GM18511 (cell line): ENCODE results near the gene PLXNB3.

Experiments
- ATAC-seq: cut with Tn5 transposase; IDR thresholded peaks from one replicate; pipeline ENCODE4 v1.9.1; 2021; ENCODE audit warnings: mild to moderate bottlenecking, moderate library complexity; ENCODE audit not compliant: unreplicated experiment

PLXNB3 gene

DNA sequence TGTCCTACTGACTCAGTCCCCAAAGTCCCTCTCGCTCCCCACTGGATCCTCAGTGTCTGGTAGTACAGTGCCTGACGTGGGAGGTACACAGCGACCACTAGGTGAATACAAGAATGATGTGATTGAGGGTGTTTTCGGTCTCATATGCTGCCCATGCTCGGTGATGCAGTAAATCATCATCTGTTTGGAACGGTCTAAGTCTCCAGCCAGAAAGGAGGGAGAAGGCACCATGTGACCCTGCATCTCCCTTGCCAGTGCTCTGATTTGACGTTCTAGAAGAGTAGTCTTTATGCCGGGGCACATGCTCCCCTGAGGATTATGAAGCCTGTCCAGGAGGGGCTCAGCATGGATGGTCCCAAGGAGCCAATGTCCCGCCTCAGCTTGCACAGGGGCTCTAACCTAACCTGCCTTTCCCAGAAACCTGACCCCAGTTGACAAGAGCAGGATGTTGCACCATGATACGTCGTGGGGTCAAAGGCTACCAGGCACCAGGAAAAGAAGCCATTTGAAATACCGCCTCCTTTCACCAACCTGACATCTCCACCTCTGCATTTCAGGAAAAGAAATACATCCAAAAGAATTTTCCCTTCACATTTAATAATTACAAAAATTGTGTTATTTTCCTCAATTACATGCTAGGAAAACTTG, 13.8 kb upstream of the PLXNB3 start:
- no peak for ATAC-seq

DNA sequence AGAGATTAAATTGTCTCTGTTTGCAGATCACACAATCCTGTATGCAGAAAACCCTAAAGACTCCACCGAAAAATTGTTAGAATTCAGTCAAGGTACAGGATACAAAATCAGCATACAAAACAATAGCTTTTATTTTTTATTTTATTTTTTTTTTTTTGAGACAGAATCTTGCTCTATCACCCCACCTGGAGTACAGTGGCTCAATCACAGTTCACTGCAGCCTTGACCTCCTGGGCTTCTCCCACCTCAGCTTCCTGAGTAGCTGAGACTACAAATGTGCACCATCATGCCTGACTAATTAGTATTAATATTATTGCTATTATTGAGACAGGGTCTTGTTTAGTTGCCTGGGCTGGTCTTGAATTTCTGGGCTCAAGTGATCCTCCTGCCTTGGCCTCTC, 8.9 kb upstream of the PLXNB3 start:
- ATAC-seq, result no peak

DNA sequence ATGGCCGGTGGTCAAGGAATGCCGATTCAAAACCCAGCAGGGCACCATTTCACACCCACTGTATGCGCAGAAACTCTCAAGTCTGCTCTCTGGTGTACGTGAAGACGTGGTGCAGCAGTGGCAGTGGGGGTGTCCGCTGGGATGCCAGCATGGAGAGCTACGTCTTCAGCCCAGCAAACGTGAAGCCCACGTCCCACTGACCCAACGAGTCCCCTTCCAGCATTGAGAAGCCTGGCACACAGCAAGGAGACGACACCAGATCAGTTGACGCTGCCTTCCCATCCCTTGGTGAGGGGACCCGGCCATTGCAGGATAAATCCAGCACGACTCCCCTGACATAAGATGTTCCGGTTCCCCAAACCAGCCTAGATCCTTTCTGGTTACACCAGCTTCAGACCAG, 2.2 kb upstream of the PLXNB3 start:
- ATAC-seq, result no peak

DNA sequence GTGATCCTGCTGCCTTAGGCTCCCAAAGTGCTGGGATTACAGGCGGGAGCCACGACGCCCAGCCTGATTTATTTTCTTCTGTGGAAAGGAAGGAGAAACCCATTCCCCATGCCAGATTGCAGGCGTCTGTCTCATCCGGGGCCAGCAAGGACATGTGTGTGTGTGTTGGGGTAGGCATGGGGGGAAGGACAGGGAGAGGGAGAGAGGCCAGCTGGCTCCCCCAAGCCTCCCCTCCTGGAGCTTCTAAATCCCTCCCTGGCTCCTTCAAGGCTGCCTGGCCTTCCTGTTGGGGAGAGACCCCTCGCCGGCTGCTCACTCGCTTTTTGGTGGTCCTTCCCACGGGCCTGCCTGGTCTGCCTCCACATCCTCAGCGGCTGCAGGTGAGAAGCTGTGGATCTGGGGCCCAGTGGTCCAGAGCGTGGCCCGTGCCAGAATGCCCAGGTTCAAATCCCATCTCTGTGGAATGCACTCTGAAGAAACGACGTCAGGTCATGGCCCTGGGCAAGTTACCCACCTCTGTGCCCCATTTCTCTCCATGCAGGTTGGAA, 1.3 kb upstream of the PLXNB3 start:
- no peak for ATAC-seq

DNA sequence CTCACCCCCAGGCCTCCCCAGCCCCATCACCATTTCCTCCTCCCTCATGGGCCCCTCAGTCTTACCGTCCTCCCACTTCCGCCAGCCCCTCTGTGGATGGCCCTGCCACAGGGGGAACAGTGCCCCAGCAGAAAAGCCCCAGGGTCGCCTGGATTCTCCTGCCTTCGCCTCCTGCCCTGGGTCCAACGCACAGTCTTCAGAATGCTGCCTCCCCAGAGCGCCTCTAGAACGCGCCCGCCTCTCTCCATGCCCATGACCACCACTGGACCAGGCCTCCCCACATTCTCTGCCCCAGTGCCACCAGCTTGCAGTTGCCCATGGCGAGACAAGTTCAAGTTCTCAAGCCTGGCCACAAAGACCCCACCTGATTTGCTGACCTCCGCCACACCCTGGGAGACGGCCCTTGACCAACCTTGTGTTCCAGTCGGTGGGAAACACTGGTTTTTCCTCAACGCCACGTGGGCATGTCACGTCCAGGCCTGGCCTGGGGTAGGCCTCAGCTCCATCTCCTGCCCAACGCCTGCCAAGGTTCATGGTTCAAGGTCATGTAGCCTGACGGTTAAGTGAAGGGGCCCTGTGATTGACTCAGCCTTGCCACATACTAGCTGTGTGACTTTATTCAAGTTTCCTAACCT, 634 bp upstream of the PLXNB3 start:
- no peak for ATAC-seq

DNA sequence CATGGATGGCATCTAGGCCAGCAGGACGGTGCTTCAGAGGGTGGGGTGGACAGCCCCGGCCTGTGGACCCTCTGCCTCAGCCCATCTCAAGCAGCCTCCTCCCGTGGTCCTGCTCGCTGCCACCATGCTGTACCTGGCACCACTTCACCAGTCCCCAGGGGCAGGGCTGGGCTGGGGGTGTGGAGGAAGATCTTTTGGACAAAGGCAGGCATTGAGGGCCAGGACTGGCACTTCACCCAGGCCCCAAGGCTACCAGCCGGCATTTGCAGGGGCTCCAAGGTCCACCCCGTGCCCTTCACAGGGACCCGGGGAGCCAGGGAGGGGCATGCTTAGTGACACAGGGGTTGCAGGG, 713 bp downstream of the PLXNB3 start:
- no peak for ATAC-seq

DNA sequence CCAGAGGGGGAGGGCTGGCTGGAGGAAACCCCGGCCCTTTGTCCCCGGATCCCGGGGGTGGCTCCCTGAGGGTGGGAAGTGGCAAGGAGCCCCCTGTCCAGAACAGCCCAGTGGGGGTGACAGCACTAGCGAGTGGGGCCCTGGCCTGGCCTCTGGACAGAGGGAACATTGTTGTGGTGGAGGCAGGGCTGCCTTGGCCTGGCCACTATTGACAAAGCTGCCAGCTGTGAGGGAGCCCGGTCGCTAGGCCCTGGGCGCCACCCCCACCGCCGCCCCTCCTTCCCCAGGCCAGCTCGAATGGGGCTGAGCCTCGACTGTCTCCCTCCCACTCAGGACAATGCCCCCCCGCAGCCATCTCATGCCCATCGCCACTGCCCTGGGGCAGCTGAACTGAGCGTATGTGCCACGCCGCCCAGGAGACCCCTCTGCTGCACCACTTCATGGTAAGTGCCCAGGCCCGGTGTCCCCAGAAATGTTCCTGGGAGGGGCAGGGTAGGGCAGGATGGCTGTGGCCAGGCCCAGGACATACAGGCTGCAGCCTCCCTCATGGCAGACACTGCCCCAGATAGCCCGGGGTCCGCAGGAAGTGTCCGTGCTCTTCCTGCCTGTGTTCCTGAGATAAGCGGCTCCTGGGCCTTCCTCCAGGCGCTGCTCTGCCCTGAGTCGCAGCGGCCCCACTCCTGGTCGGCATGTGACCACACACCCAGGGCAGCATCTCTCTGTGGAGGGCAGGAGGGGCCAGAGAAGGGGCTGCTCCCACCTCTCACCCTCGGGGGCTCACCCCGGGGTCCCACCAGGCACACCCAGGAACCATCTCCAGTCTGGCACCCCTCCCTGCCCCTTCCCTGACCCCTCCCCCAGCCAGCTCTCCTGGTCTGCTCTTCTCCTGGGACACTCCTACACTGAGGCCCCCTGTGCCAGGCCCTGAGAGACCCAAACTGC, 1.4 kb downstream of the PLXNB3 start:
- ATAC-seq, result no peak

DNA sequence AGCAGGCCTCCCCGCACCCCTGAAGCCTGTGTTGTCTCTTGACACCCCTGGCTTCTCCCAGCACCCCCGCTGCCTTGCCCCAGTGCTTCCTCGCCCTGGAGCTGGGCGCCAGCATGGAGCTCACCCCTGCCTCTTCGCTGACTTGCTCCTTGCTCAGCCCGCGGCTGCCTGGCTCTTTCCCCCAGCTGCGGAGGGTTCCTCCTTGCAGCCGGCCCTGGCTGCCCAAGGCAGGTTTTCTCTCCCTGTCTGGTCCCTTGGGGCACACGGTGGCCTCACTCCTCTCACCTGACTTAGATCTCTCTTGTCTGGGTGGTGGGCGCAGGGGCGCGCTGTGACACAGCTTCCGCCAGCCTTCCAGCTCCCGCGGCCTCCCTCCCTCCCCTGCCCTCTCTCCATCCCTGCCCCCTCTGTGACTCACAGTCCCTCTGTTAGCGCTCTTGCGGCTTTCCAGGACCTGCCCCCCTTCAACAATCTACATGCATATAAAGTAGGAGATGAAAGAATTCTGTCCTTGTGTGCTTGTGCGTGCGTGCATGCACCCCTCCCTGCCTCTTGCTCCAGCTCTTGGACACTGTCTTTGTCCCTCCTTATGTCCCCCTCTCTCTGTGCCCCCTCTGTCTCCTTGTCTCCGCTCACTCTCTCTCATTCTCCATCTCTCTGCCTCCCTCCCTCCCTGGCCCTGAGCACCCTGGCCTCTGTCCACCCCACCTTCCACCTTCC, 2.2 kb downstream of the PLXNB3 start:
- no peak for ATAC-seq

DNA sequence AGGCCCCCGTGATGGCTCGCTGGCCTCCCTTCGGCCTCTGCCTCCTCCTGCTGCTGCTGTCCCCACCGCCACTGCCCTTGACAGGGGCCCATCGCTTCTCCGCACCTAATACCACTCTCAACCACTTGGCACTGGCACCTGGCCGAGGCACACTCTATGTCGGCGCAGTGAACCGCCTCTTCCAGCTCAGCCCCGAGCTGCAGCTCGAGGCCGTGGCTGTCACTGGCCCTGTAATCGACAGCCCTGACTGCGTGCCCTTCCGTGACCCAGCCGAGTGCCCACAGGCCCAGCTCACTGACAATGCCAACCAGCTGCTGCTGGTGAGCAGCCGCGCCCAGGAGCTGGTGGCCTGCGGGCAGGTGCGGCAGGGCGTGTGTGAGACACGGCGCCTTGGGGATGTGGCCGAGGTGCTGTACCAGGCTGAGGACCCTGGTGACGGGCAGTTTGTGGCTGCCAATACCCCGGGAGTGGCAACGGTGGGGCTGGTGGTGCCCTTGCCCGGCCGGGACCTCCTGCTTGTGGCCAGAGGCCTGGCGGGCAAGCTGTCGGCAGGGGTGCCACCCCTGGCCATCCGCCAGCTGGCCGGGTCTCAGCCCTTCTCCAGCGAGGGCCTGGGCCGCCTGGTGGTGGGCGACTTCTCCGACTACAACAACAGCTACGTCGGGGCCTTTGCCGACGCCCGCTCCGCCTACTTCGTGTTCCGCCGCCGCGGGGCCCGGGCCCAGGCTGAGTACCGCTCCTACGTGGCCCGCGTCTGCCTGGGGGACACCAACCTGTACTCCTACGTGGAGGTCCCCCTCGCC, 3.0 kb downstream of the PLXNB3 start:
- ATAC-seq, result no peak

DNA sequence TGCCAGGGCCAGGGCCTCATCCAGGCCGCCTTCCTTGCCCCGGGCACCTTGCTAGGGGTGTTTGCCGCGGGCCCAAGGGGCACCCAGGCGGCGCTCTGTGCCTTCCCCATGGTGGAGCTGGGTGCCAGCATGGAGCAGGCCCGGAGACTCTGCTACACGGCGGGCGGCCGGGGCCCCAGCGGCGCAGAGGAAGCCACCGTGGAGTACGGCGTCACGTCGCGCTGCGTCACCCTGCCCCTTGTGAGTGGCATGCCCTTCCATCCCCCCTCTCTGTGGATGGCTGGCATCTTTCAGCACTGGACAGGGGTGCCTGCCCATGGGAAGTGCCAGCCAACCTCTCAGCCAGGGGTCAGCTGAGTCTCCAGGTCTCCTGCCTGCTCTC, 3.6 kb downstream of the PLXNB3 start:
- ATAC-seq, result no peak

DNA sequence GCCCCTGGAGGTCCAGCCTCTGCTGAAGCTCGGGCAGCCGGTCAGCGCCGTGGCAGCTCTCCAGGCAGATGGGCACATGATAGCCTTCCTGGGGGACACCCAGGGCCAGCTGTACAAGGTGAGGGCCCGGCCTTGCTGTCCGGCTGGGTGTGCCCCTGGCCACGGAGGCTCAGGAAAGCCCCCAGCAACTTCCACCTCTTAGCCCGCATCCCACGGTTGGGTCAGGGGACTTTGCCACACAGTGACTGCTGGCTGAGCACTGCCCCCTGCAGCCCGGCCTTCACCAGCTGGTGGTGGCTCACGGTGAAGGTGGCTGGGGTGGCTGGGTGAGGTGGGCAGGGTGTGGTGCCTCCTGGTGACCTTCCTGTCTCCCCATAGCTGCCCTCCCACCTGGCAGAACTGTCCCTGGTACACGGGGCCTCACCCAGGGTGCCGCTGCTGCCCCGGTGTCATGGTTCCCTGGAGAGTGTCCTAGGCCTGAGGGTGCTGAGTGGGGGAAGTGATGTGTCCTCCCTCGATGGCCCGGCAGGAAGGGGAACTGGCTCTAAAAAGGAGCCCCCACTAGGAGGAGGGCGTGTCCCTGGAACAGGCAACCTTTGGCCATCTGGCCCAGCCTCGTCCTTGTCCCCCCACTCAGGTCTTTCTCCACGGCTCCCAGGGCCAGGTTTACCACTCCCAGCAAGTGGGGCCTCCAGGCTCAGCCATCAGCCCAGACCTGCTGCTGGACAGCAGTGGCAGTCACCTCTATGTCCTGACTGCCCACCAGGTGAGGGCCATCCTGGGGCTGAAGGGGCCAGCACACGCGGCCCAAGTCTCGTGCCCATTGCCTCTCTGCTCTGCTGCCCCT, 4.5 kb downstream of the PLXNB3 start:
- ATAC-seq, result no peak

DNA sequence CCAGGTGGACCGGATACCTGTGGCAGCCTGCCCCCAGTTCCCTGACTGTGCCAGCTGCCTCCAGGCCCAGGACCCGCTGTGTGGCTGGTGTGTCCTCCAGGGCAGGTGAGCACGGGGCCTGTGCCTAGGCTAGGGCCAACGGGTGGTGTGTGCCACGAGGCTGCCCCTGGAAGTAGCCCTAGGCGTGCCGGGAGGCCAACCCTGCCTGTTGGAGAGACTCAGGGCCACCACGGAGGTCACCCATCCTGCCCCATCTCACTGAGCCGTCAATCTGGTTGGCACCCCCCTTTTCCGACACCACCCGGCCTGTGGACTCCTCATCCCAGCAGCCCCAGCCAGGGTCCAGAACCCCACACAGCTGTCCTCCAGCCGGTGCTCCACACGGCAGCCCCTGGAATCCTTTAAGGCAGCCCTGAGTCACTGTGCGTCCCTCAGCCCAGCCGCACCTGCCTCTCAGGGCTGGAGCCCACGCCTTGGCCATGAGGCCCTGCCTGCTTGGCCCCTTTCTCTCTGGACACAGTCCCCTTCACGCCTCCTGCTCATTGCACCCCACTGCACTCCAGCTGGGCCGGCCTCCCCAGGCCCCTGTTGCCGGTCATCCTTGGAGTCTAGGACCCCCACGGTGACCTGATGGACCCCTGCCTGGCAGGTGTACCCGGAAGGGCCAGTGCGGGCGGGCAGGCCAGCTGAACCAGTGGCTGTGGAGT, 5.3 kb downstream of the PLXNB3 start:
- ATAC-seq, result no peak

DNA sequence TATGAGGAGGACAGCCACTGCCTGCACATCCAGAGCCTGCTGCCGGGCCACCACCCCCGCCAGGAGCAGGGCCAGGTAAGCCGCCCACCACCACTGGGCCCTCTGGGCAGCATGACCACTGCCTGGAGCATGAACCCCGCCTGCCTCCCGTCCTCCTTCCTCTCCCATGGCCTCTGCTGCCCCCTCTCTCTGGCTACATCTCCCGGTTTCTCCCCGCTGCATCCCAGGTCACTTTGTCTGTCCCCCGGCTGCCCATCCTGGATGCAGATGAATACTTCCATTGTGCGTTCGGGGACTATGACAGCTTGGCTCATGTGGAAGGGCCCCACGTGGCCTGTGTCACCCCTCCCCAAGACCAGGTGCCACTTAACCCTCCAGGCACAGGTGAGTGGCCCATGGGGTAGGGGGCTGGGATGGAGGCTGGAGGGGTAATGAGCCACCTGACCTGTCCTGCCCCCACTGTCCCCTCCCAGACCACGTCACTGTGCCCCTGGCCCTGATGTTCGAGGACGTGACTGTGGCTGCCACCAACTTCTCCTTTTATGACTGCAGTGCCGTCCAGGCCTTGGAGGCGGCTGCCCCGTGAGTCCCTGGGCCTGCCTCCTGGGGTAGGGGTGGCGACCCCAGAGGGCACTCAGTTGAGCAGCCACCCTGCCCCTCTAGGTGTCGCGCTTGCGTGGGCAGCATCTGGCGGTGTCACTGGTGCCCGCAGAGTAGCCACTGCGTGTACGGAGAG, 6.0 kb downstream of the PLXNB3 start:
- no peak for ATAC-seq

DNA sequence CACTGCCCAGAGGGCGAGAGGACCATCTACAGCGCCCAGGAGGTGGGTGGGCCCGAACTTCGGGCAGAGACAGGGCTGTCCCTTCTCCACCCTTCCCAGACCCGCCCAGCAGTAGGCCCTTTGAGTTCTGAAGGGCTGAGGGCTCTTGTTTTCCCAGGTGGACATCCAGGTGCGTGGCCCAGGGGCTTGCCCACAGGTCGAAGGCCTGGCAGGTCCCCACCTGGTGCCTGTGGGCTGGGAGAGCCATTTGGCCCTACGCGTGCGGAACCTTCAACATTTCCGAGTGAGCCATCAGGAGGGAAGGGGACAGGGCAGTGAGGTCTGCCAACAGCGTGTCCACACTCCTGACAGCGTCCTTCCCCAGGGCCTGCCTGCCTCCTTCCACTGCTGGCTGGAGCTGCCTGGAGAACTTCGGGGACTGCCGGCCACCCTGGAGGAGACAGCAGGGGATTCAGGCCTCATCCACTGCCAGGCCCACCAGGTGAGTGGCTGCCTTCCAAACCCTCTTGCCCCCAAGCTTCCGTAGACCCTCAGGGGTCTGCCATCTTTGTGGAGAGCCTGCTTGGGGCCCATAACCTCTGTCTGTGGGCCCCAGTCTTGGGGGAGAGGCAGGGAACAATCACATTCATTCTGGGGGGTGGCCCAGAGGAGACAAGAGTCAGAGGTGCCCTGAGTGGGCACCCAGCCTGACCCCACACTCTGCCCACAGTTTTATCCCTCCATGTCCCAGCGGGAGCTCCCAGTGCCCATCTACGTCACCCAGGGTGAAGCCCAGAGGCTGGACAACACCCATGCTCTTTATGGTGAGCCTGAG, 6.8 kb downstream of the PLXNB3 start:
- ATAC-seq, result no peak

DNA sequence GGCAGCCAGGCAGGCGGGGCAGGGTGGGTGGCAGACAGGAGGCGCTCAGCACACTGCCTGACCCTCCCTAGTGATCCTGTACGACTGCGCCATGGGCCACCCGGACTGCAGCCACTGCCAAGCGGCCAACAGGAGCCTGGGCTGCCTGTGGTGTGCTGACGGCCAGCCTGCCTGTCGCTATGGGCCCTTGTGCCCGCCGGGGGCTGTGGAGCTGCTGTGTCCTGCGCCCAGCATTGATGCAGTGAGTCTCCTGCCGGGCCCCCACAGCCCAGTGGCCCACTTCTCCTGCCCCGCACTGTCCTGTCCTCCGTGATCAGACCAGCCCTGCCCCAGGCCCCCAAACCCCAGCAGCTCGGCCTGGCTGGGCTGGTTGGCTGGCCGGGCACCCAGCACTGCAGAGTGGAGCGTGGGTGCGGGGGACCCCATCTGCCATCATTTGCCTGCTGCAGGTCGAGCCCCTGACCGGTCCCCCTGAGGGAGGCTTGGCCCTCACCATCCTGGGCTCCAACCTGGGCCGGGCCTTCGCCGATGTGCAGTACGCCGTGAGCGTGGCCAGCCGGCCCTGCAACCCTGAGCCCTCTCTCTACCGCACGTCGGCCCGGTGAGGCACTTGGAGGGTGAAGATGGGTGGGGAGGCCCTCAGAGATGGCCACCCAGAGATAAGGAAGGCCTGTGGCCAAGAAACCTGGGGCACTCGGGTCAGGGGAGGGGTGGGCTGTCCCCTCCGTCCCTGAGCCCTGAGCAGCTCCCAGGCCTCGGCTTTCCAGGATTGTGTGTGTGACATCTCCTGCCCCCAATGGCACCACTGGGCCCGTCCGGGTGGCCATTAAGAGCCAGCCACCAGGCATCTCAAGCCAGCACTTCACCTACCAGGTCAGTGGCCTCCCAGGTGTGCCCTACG, 7.6 kb downstream of the PLXNB3 start:
- ATAC-seq, result no peak
